ENCODE results near the gene IL12RB1.
"Not testable (repeated sequence)": the region's sequence is repeated elsewhere in the genome, so short reads cannot be mapped to it uniquely, and the experiment has no call there.

Gene IL12RB1

GRCh38 chr19:18096258-18096657 lies 9.5 kb upstream of the IL12RB1 start:
- DNase-seq, result no peak
- intact Hi-C loops (cut with DNase I), result no loop called here

- peak in 6 of 42 donors; percentile 16 to 60 (median 44) for DNase-seq
- intact Hi-C loops (cut with DNase I), result no loop called here
Measured at GRCh38 chr19:18093439-18094161, 6.9 kb upstream of the IL12RB1 start.

- DNase-seq, result peak in 25 of 42 donors; percentile 29 to 66 (median 44)
- intact Hi-C loops (cut with DNase I), result no loop called here
Measured at GRCh38 chr19:18091217-18091608, 4.5 kb upstream of the IL12RB1 start.

GRCh38 chr19:18090545-18091216 lies 3.9 kb upstream of the IL12RB1 start:
- peak in 21 of 42 donors; percentile 16 to 75 (median 43) for DNase-seq

GRCh38 chr19:18089726-18090125 lies 3.0 kb upstream of the IL12RB1 start:
- peak; percentile 75 to 97 (median 91) for DNase-seq
- intact Hi-C loops (cut with DNase I), result no loop called here

More at GRCh38 chr19:18090545-18091216, 3.9 kb upstream of the IL12RB1 start:
- intact Hi-C loops (cut with DNase I), result no loop called here

GRCh38 chr19:18089096-18089541 lies 2.4 kb upstream of the IL12RB1 start:
- intact Hi-C loops (cut with DNase I), result not testable (repeated sequence)
- peak; percentile 49 to 91 (median 73) for DNase-seq

GRCh38 chr19:18085702-18086457 lies 854 bp downstream of the IL12RB1 start:
- DNase-seq, result no peak
- intact Hi-C loops (cut with DNase I), result no loop called here

GRCh38 chr19:18083929-18084684 lies 2.6 kb downstream of the IL12RB1 start:
- intact Hi-C loops (cut with DNase I), result no loop called here

GRCh38 chr19:18074192-18074591 lies 12.5 kb downstream of the IL12RB1 start:
- intact Hi-C loops (cut with DNase I), result no loop called here
- DNase-seq, result no peak

More at GRCh38 chr19:18083929-18084684, 2.6 kb downstream of the IL12RB1 start:
- DNase-seq, result no peak

- no peak for DNase-seq
- intact Hi-C loops (cut with DNase I), result no loop called here
Measured at GRCh38 chr19:18073197-18073596, 13.5 kb downstream of the IL12RB1 start.

GRCh38 chr19:18072335-18072734 lies 14.4 kb downstream of the IL12RB1 start:
- no peak for DNase-seq
- intact Hi-C loops (cut with DNase I), result no loop called here

- intact Hi-C loops (cut with DNase I), result no loop called here
- DNase-seq, result peak in 24 of 42 donors; percentile 17 to 81 (median 45)
Measured at GRCh38 chr19:18070181-18070580, 16.6 kb downstream of the IL12RB1 start.

- DNase-seq, result no peak
- intact Hi-C loops (cut with DNase I), result no loop called here
Measured at GRCh38 chr19:18069383-18069782, 17.4 kb downstream of the IL12RB1 start.

- DNase-seq, result no peak
- intact Hi-C loops (cut with DNase I), result no loop called here
Measured at GRCh38 chr19:18068395-18068794, 18.3 kb downstream of the IL12RB1 start.

GRCh38 chr19:18065173-18065495 lies 21.6 kb downstream of the IL12RB1 start:
- no peak for DNase-seq
- intact Hi-C loops (cut with DNase I), result no loop called here

GRCh38 chr19:18063463-18063862 lies 23.3 kb downstream of the IL12RB1 start:
- peak in 4 of 42 donors; percentile 26 to 79 (median 54) for DNase-seq
- intact Hi-C loops (cut with DNase I), result no loop called here

GRCh38 chr19:18062028-18062427 lies 24.7 kb downstream of the IL12RB1 start:
- DNase-seq, result no peak
- intact Hi-C loops (cut with DNase I), result no loop called here

- intact Hi-C loops (cut with DNase I), result no loop called here
- no peak for DNase-seq
Measured at GRCh38 chr19:18060472-18060871, 26.3 kb downstream of the IL12RB1 start.

GRCh38 chr19:18059902-18060301 lies 26.8 kb downstream of the IL12RB1 start:
- DNase-seq, result no peak

More at GRCh38 chr19:18059902-18060301, 26.8 kb downstream of the IL12RB1 start:
- intact Hi-C loops (cut with DNase I), result no loop called here

Data from head of caudate nucleus (tissue), 42 donors.